HCT116 (cell line): ENCODE results near the gene MIF4GD. TPM values are rescaled to one million over a fixed set of nuclear protein-coding genes. Genes with fewer than 3 reads are reported as not detected.

Experiments used
- ATAC-seq: fragments of 200-7000 bp; cut with Tn5 transposase; 2 replicates; pipeline ENCODE4 v1.9.1; 2020; ENCODE audit warnings: mild to moderate bottlenecking, moderate library complexity
- BruUV-seq: library from RNA; stranded (reverse); fragments of 400-500 nt; replicated peaks from 2 replicates; lab custom pipeline; 2021; lab: Mats Ljungman, UMichigan
- CTCF ChIA-PET: fragments of 300-600 bp; sonication (Branson Sonifier 250); formaldehyde crosslinking; loops from one replicate; lab custom pipeline; 2021; ENCODE audit warnings: antibody characterized with exemption; lab: Charles Lee
- POLR2A ChIA-PET: fragments of 300-600, 350-600 bp; sonication (Branson Sonifier 250); formaldehyde crosslinking; loops from one replicate; lab custom pipeline; 2021; ENCODE audit warnings: antibody characterized with exemption; lab: Charles Lee
- RAD21 ChIA-PET, 2 experiments: fragments of 300-600 bp; sonication (Branson Sonifier 250); formaldehyde crosslinking; loops; one replicate each; lab custom pipeline; 2023; ENCODE audit warnings: low total read pairs in 2 of 2; ENCODE audit not compliant: uncharacterized antibody in 2 of 2, unreplicated experiment in 2 of 2, low non-redundant PET in 1 of 2; lab: Charles Lee
- DNase-seq: peaks from one replicate; pipeline ENCODE4 v3.0.0-alpha.2; 2010; ENCODE audit warnings: low read depth, low spot score
- H2AFZ ChIP-seq: fragments of 200-600 bp; shearing (Covaris generic), sonication (generic); 2 replicates; pipeline ENCODE4 v1.6.1; 2017; ENCODE audit warnings: low read depth, mixed run types, mixed read lengths, antibody characterized with exemption, low read length; ENCODE audit not compliant: poor library complexity, severe bottlenecking
- H3K27ac ChIP-seq: 2 replicates; pipeline ENCODE4 v1.5.1; 2012; ENCODE audit warnings: low read depth, low read length
- H3K27me3 ChIP-seq: fragments of 200-600 bp; sonication (generic); 2 replicates; pipeline ENCODE4 v1.6.1; 2016; ENCODE audit warnings: mixed run types, low read length, mixed read lengths; ENCODE audit not compliant: insufficient read depth
- H3K36me3 ChIP-seq, 2 experiments: fragments of 200-500 bp in 1 of 2; fragments of 200-600 bp in 1 of 2; sonication (Bioruptor generic) in 1 of 2; sonication (generic) in 1 of 2; 2 replicates each; pipeline versions ENCODE4 v1.5.1 to v1.6.1; 2014 to 2016; ENCODE audit warnings: low read length in 2 of 2, inconsistent platforms in 1 of 2, mixed read lengths in 1 of 2, mixed run types in 1 of 2; ENCODE audit not compliant: insufficient read depth in 2 of 2, control insufficient read depth in 1 of 2
- H3K4me1 ChIP-seq, 2 experiments: fragments of 200-600 bp in 1 of 2; sonication (generic) in 1 of 2; 2 replicates each; pipeline versions ENCODE4 v1.5.1 to v1.6.1; 2012 to 2017; ENCODE audit warnings: low read length in 2 of 2, inconsistent platforms in 1 of 2, mild to moderate bottlenecking in 1 of 2, mixed read lengths in 1 of 2, mixed run types in 1 of 2, moderate library complexity in 1 of 2; ENCODE audit not compliant: insufficient read depth in 2 of 2, control insufficient read depth in 1 of 2
- H3K4me2 ChIP-seq: fragments of 200-600 bp; sonication (generic); 2 replicates; pipeline ENCODE4 v1.6.1; 2017; ENCODE audit warnings: mixed run types, low read length, mixed read lengths
- H3K4me3 ChIP-seq, 2 experiments: fragments of 200-600 bp in 1 of 2; sonication (generic) in 1 of 2; replicated peaks in 1 of 2; 2 replicates each; pipeline ENCODE4 v1.5.1; 2011 to 2016; ENCODE audit warnings: low read length in 2 of 2, control low read depth in 1 of 2, low read depth in 1 of 2, mild to moderate bottlenecking in 1 of 2, mixed read lengths in 1 of 2, mixed run types in 1 of 2
- H3K79me2 ChIP-seq: fragments of 200-600 bp; sonication (generic); 2 replicates; pipeline ENCODE4 v1.6.1; 2017; ENCODE audit warnings: mild to moderate bottlenecking, mixed run types, low read length, moderate library complexity, mixed read lengths; ENCODE audit not compliant: insufficient read depth
- H3K9ac ChIP-seq: fragments of 200-600 bp; sonication (generic); 2 replicates; pipeline ENCODE4 v1.6.1; 2016; ENCODE audit warnings: low read length, mixed read lengths
- H3K9me2 ChIP-seq: fragments of 200-600 bp; sonication (generic), shearing (Covaris generic); 2 replicates; pipeline ENCODE4 v1.6.1; 2017; ENCODE audit warnings: mixed run types, mild to moderate bottlenecking, moderate library complexity; ENCODE audit not compliant: insufficient read depth
- H3K9me3 ChIP-seq, 2 experiments: fragments of 200-500 bp in 1 of 2; fragments of 200-600 bp in 1 of 2; sonication (Bioruptor generic) in 1 of 2; sonication (generic) in 1 of 2; 2 replicates each; pipeline ENCODE4 v1.6.1; 2014 to 2017; ENCODE audit warnings: low read length in 2 of 2, mixed read lengths in 2 of 2, inconsistent platforms in 1 of 2, low read depth in 1 of 2, mild to moderate bottlenecking in 1 of 2, mixed run types in 1 of 2, moderate library complexity in 1 of 2; ENCODE audit not compliant: control insufficient read depth in 1 of 2, insufficient read depth in 1 of 2
- H4K20me1 ChIP-seq: fragments of 200-600 bp; sonication (generic), shearing (Covaris generic); 2 replicates; pipeline ENCODE4 v1.6.1; 2017; ENCODE audit warnings: mixed run types, mild to moderate bottlenecking, moderate library complexity; ENCODE audit not compliant: insufficient read depth
- ELF1 ChIP-seq: IDR thresholded peaks from 2 replicates; pipeline ENCODE4 v1.6.1; 2012; ENCODE audit warnings: low read depth, borderline replicate concordance
- MAX ChIP-seq: IDR thresholded peaks from 2 replicates; pipeline ENCODE4 v1.6.1; 2012
- POLR2AphosphoS5 ChIP-seq: IDR thresholded peaks from 2 replicates; pipeline ENCODE4 v1.6.1; 2011; ENCODE audit warnings: mild to moderate bottlenecking, low read depth, low read length, moderate library complexity
- SIN3A ChIP-seq: IDR thresholded peaks from 2 replicates; pipeline ENCODE4 v1.6.1; 2012; ENCODE audit warnings: low read depth
- ZBTB33 ChIP-seq: IDR thresholded peaks from 2 replicates; pipeline ENCODE4 v1.6.1; 2011; ENCODE audit warnings: mild to moderate bottlenecking, low read length, moderate library complexity; ENCODE audit not compliant: insufficient replicate concordance; ENCODE audit errors: extremely low read depth
- intact Hi-C: fragments of 100-400 bp; cut with micrococcal nuclease; formaldehyde crosslinking; loops from 2 replicates; pipeline ENCODE4 v1.10.0; 2022
- total RNA-seq: library from RNA; stranded (reverse); gene quantifications from one replicate; pipeline ENCODE4 v1.2.1, GENCODE V29; 2021; ENCODE audit not compliant: unreplicated experiment

Gene MIF4GD
- total RNA-seq, 1 experiment from 2014 or later, result 35.2 TPM

- TF ChIP-seq ZBTB33, result no peak
- TF ChIP-seq, all 23 proteins: peak for 0
Observed at GRCh38 chr17:75225016-75225415, 46.0 kb downstream of the MIF4GD start (continued).

- Histone ChIP-seq H3K79me2 (peaks cover 62% of the 10 kb centered on the region), H3K4me2 (no peak overlapping the region), H3K9me2 (no peaks in the 10 kb centered on the region), H3K27ac (no peak overlapping the region), H3K9me3 (no peaks in the 10 kb centered on the region), H3K4me1 (no peaks in the 10 kb centered on the region), H4K20me1 (no peaks in the 10 kb centered on the region), H3K9ac (no peak overlapping the region), H3K27me3 (no peaks in the 10 kb centered on the region), H2AFZ (no peak overlapping the region), H3K4me3 (no peak overlapping the region), H3K36me3 (peaks cover 48 to 65% of the 10 kb centered on the region in 2 experiments)
- no peak for ATAC-seq
- ChIA-PET POLR2A (interaction anchor here (0.9 kb wide), 1 partner anchor 14 kb away, joined by 4 read pairs; the partner anchor contains the start of gene NUP85), RAD21 (interaction anchor here in 1 of 2 experiments (1.3 kb wide), 1 partner anchor 106 kb away, joined by 4 read pairs; no protein-coding TSS in a partner anchor), CTCF (interaction anchor here (1.1 to 1.4 kb wide), 2 partner anchors 18 to 106 kb away, joined by 3 to 6 read pairs; no protein-coding TSS in a partner anchor)
- TF ChIP-seq ELF1 (no peak), MAX (no peak), POLR2AphosphoS5 (no peak), SIN3A (no peak)
- no TSS peak for BruUV-seq
- DNase-seq, result no peak
- intact Hi-C loops, result no loop called here
Observed at GRCh38 chr17:75219815-75220214, 51.2 kb downstream of the MIF4GD start.
